Nephron (organoid): ENCODE data around the gene NT5C1A.
A peak's percentile ranks its signal among the peaks of the same experiment; 100 is the strongest.

Experiments
- H3K27ac Mint-ChIP-seq, 3 experiments: 2 replicates each; pipeline ENCODE4 v1.8.0; 2020; ENCODE audit warnings: mixed read lengths in 3 of 3, mild to moderate bottlenecking in 2 of 3, moderate library complexity in 1 of 3
- H3K27me3 Mint-ChIP-seq: 2 replicates; pipeline ENCODE4 v1.8.0; 2021; ENCODE audit warnings: low read depth, mild to moderate bottlenecking, moderate library complexity, mixed read lengths
- H3K36me3 Mint-ChIP-seq: 2 replicates; pipeline ENCODE4 v1.8.0; 2020; ENCODE audit warnings: low read depth, mixed read lengths
- H3K4me1 Mint-ChIP-seq: 2 replicates; pipeline ENCODE4 v1.8.0; 2020; ENCODE audit warnings: mixed read lengths
- H3K4me3 Mint-ChIP-seq, 3 experiments: 2 replicates each; pipeline ENCODE4 v1.8.0; 2020; ENCODE audit warnings: mild to moderate bottlenecking in 3 of 3, mixed read lengths in 3 of 3, moderate library complexity in 2 of 3
- H3K9me3 Mint-ChIP-seq: 2 replicates; pipeline ENCODE4 v1.8.0; 2020; ENCODE audit warnings: mixed read lengths
- CTCF ChIP-seq, 3 experiments: fragments of 200-600 bp; sonication (generic); IDR thresholded peaks; one replicate each; pipeline ENCODE4 v1.5.0; 2021; ENCODE audit warnings: antibody characterized with exemption in 3 of 3; ENCODE audit not compliant: unreplicated experiment in 3 of 3

The NT5C1A gene

DNA sequence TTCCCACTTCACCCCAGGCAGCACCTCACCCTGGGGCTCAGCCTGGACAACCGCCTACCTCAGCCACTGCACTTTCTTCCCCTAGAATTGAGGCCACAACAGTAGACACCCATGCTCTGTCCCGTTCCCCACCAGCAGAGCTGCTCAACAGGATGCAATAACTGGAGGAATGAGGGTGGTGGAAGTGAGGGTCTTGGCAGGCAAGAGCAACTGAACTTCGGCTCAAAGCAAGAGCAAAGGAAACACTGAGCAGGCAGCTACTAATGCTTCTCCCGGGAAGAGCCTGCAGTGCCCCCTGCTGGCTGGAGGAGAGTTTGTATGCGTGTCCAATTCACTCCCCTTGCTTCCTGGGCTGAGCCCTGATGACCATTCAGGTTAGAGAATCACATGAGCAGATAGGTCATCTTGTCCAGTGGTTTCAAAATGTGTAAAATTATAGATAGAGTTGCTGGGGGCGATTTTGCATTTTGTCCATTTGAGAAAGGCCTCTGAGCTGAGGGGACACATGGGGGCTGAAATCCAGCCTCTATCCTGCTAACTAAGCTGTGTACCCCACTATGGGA lies 13.9 kb downstream of the NT5C1A start:
- Mint-ChIP-seq H3K27ac (no peak overlapping the region), H3K36me3 (no peaks in the 10 kb centered on the region), H3K27me3 (peaks cover 34% of the 10 kb centered on the region), H3K4me3 (peak overlapping the region in 1 of 3 experiments; percentile 37), H3K9me3 (no peaks in the 10 kb centered on the region), H3K4me1 (peaks cover 19% of the 10 kb centered on the region)
- peak; percentile 70 to 84 (median 81) for TF ChIP-seq CTCF (IDR thresholded peaks at IDR 0.05; ENCODE audit: unreplicated experiment in 3 of 3)

- Mint-ChIP-seq H3K36me3 (no peaks in the 10 kb centered on the region), H3K27ac (no peak overlapping the region), H3K9me3 (no peaks in the 10 kb centered on the region), H3K4me3 (no peak overlapping the region), H3K27me3 (peaks cover 34% of the 10 kb centered on the region), H3K4me1 (peaks cover 24% of the 10 kb centered on the region)
- TF ChIP-seq CTCF (IDR thresholded peaks at IDR 0.05; ENCODE audit: unreplicated experiment in 3 of 3): no peak
Measured at GRCh38 chr1:39657402-39657801, 14.5 kb downstream of the NT5C1A start.

GRCh38 chr1:39656391-39656790 lies 15.5 kb downstream of the NT5C1A start:
- Mint-ChIP-seq H3K36me3 (no peaks in the 10 kb centered on the region), H3K27ac (no peak overlapping the region), H3K27me3 (peaks cover 34% of the 10 kb centered on the region), H3K9me3 (no peaks in the 10 kb centered on the region), H3K4me3 (no peak overlapping the region), H3K4me1 (peaks cover 29% of the 10 kb centered on the region)
- no peak for TF ChIP-seq CTCF (IDR thresholded peaks at IDR 0.05; ENCODE audit: unreplicated experiment in 3 of 3)

GRCh38 chr1:39655578-39656268 lies 16.2 kb downstream of the NT5C1A start:
- Mint-ChIP-seq H3K9me3 (no peaks in the 10 kb centered on the region), H3K27ac (no peak overlapping the region), H3K27me3 (peaks cover 29% of the 10 kb centered on the region), H3K4me3 (no peak overlapping the region), H3K36me3 (no peaks in the 10 kb centered on the region), H3K4me1 (peaks cover 33% of the 10 kb centered on the region)
- no peak for TF ChIP-seq CTCF (IDR thresholded peaks at IDR 0.05; ENCODE audit: unreplicated experiment in 3 of 3)

DNA sequence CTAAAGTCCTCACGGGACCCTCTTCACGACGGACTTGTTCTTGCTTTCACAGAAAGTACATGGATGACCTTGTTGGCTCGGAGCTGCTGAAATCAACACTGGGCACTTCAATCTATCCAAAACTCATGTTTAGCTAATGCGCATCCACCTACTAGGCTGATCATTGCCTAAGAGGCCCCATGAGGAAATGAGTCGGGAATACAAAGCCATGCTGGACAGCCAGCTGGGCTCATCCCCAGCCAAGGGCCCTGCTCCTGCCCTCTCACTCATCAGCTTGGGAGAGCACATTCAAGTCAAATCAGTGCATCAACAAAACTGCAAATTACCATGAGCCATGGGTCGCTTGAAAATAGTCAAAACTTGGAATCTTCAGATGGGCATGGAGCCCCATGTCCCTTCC lies 17.6 kb downstream of the NT5C1A start:
- Mint-ChIP-seq H3K27ac (no peak overlapping the region), H3K36me3 (no peaks in the 10 kb centered on the region), H3K9me3 (no peaks in the 10 kb centered on the region), H3K4me3 (no peak overlapping the region), H3K4me1 (peaks cover 45% of the 10 kb centered on the region), H3K27me3 (peaks cover 16% of the 10 kb centered on the region)
- no peak for TF ChIP-seq CTCF (IDR thresholded peaks at IDR 0.05; ENCODE audit: unreplicated experiment in 3 of 3)

GRCh38 chr1:39653546-39654031 lies 18.3 kb downstream of the NT5C1A start:
- H3K27me3 Mint-ChIP-seq: peaks cover 16% of the 10 kb centered on the region
- no peaks in the 10 kb centered on the region for H3K36me3 Mint-ChIP-seq

More at GRCh38 chr1:39653546-39654031, 18.3 kb downstream of the NT5C1A start:
- H3K27ac Mint-ChIP-seq: no peak overlapping the region
- no peak overlapping the region for H3K4me3 Mint-ChIP-seq
- H3K4me1 Mint-ChIP-seq: peaks cover 47% of the 10 kb centered on the region
- TF ChIP-seq CTCF (IDR thresholded peaks at IDR 0.05; ENCODE audit: unreplicated experiment in 3 of 3): peak; percentile 88 to 93 (median 92)
- no peaks in the 10 kb centered on the region for H3K9me3 Mint-ChIP-seq
